B cell (primary cell): Measurements from ENCODE around the gene RASSF8. TPM values are rescaled to one million over a fixed set of nuclear protein-coding genes. Genes with fewer than 3 reads are reported as not detected.

Source experiments
- ATAC-seq: fragments of 200-7000 bp; cut with Tn5 transposase; one replicate; pipeline ENCODE4 v1.10.0; 2021; ENCODE audit warnings: low read depth, mild to moderate bottlenecking, moderate number of reproducible peaks, moderate library complexity
- CTCF ChIA-PET: fragments of 350-600 bp; sonication (Branson Sonifier 250); formaldehyde crosslinking; loops from one replicate; lab custom pipeline; 2021; ENCODE audit warnings: antibody characterized with exemption, inconsistent platforms; lab: Charles Lee
- POLR2A ChIA-PET: fragments of 350-600 bp; sonication (Branson Sonifier 250); formaldehyde crosslinking; loops from one replicate; lab custom pipeline; 2021; ENCODE audit warnings: antibody characterized with exemption; lab: Charles Lee
- DNase-seq: peaks from one replicate; pipeline ENCODE4 v3.0.0; 2013
- H2AFZ ChIP-seq: 2 replicates; pipeline ENCODE4 v1.6.1; 2012; ENCODE audit warnings: mild to moderate bottlenecking, low read depth, low read length; ENCODE audit not compliant: insufficient read depth, poor library complexity, severe bottlenecking
- H3K27ac ChIP-seq, 2 donors: 1 replicate in 1 of 2; 2 replicates in 1 of 2; pipeline ENCODE4 v1.5.1; 2012 to 2013; ENCODE audit warnings: low read length in 2 of 2, mild to moderate bottlenecking in 2 of 2, moderate library complexity in 1 of 2
- H3K27me3 ChIP-seq, 4 experiments: fragments of 200-600 bp in 1 of 4; sonication (generic) in 1 of 4; replicated peaks in 1 of 4; 1 replicate in 2 of 4; 2 replicates in 2 of 4; pipeline versions ENCODE4 v1.6.1 to v1.7.0; 2013 to 2016; ENCODE audit warnings: low read length in 3 of 4, mild to moderate bottlenecking in 2 of 4, mixed read lengths in 1 of 4, moderate library complexity in 1 of 4; ENCODE audit not compliant: insufficient read depth in 4 of 4, control insufficient read depth in 3 of 4; ENCODE audit errors: control extremely low read depth in 1 of 4
- H3K36me3 ChIP-seq, 2 experiments: replicated peaks in 1 of 2; 1 replicate in 1 of 2; 2 replicates in 1 of 2; pipeline versions ENCODE4 v1.6.1 to v1.7.1; 2013; ENCODE audit warnings: low read length in 1 of 2; ENCODE audit not compliant: insufficient read depth in 2 of 2, control insufficient read depth in 1 of 2; ENCODE audit errors: control extremely low read depth in 1 of 2, extremely low read depth in 1 of 2
- H3K4me1 ChIP-seq, 2 donors: fragments of 200-600 bp in 1 of 2; sonication (generic) in 1 of 2; 1 replicate in 1 of 2; 2 replicates in 1 of 2; pipeline versions ENCODE4 v1.5.1 to v1.6.1; 2013 to 2017; ENCODE audit warnings: low read length in 2 of 2; ENCODE audit not compliant: control insufficient read depth in 2 of 2, insufficient read depth in 2 of 2
- H3K4me2 ChIP-seq: replicated peaks from 2 replicates; pipeline ENCODE3; 2012; ENCODE audit warnings: mild to moderate bottlenecking, low read depth, low read length; ENCODE audit not compliant: poor library complexity, severe bottlenecking
- H3K4me3 ChIP-seq, 5 experiments: fragments of 200-600 bp in 1 of 5; sonication (generic) in 1 of 5; 1 replicate in 3 of 5; 2 replicates in 2 of 5; pipeline versions ENCODE4 v1.5.1 to v1.7.0; 2011 to 2016; ENCODE audit warnings: low read length in 4 of 5, mild to moderate bottlenecking in 4 of 5, low read depth in 2 of 5, control low read depth in 1 of 5, moderate library complexity in 1 of 5; ENCODE audit not compliant: insufficient read depth in 1 of 5; ENCODE audit errors: control extremely low read depth in 1 of 5, extremely low read depth in 1 of 5
- H3K79me2 ChIP-seq: fragments of 200-600 bp; sonication (generic); one replicate; pipeline ENCODE4 v1.6.0; 2016; ENCODE audit warnings: low read length; ENCODE audit not compliant: control insufficient read depth, insufficient read depth
- H3K9ac ChIP-seq: fragments of 200-600 bp; sonication (generic); 2 replicates; pipeline ENCODE4 v1.6.1; 2017; ENCODE audit warnings: mild to moderate bottlenecking, low read length, moderate library complexity
- H3K9me3 ChIP-seq, 3 donors: one replicate each; pipeline versions ENCODE4 v1.6.1 to v1.7.1; 2013; ENCODE audit warnings: low read length in 2 of 3; ENCODE audit not compliant: control insufficient read depth in 2 of 3, insufficient read depth in 1 of 3; ENCODE audit errors: control extremely low read depth in 1 of 3
- H4K20me1 ChIP-seq: 2 replicates; pipeline ENCODE4 v1.6.0; 2012; ENCODE audit warnings: mild to moderate bottlenecking, low read length; ENCODE audit not compliant: insufficient read depth, control insufficient read depth, poor library complexity, severe bottlenecking
- H3K27ac Mint-ChIP-seq: one replicate; pipeline ENCODE4 v1.8.0; 2021; ENCODE audit warnings: mixed read lengths
- H3K27me3 Mint-ChIP-seq: one replicate; pipeline ENCODE4 v1.8.0; 2021; ENCODE audit warnings: mixed read lengths
- H3K4me1 Mint-ChIP-seq: one replicate; pipeline ENCODE4 v1.8.0; 2021; ENCODE audit warnings: mixed read lengths
- H3K4me3 Mint-ChIP-seq: one replicate; pipeline ENCODE4 v1.8.0; 2021; ENCODE audit warnings: mixed read lengths
- H3K9me3 Mint-ChIP-seq: one replicate; pipeline ENCODE4 v1.8.0; 2022; ENCODE audit warnings: mixed read lengths; ENCODE audit not compliant: insufficient read depth
- CTCF ChIP-seq: fragments of 200-600 bp; IDR thresholded peaks from one replicate; pipeline ENCODE4 v1.8.0; 2022; ENCODE audit warnings: antibody characterized with exemption, mild to moderate bottlenecking
- EZH2 ChIP-seq: IDR thresholded peaks from 2 replicates; pipeline ENCODE4 v1.6.1; 2012; ENCODE audit warnings: borderline replicate concordance, low read depth, mild to moderate bottlenecking, moderate library complexity, low read length; ENCODE audit not compliant: insufficient read depth, poor library complexity, severe bottlenecking
- WGBS: methylation state at CpG from one replicate; pipeline ENCODE4 v1.1.5; 2013; ENCODE audit warnings: missing lambda C conversion rate; ENCODE audit not compliant: insufficient coverage; 5-methylcytosine and 5-hydroxymethylcytosine counted together
- intact Hi-C: fragments of 100-400 bp; cut with micrococcal nuclease; formaldehyde crosslinking; loops from one replicate; pipeline ENCODE4 v1.10.0; 2022
- polyA plus RNA-seq: library from polyadenylated mRNA; depleted of rRNA; stranded (reverse); fragments of >200 nt; gene quantifications from 2 replicates; pipeline ENCODE4 v1.2.3, GENCODE V29; 2012
- total RNA-seq, 2 donors: library from RNA; stranded (reverse); fragments of 120-200 nt in 1 of 2; gene quantifications; 1 replicate in 1 of 2; 2 replicates in 1 of 2; pipeline versions ENCODE4 v1.2.3 to v1.2.4, GENCODE V29; 2013 to 2022

The RASSF8 gene
- total and polyA plus RNA-seq, 2 donors (not counting 1 experiment from before 2014, with no cell fraction given), result 0.01 to 0.49 TPM

DNA sequence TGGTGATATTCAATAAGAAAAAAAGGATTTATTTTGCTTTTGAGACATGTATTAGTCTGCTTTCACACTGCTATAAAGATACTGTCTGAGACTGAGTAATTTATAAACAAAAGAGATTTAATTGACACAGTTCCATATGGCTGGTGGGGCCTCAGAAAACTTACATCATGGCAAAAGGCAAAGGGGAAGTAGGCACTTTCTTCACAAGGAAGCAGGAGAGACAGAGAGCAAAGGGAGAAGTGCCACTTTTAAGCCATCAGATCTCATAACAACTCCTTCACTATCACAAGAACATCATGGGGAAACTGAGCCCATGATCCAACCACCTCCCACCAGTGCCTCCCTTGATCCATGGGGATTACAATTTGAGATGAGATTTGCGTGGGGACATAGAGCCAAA, 122.4 kb downstream of the RASSF8 start:
- Mint-ChIP-seq H3K27ac (no peak overlapping the region), H3K4me3 (no peak overlapping the region), H3K4me1 (no peaks in the 10 kb centered on the region), H3K9me3 (peaks cover 10% of the 10 kb centered on the region), H3K27me3 (no peaks in the 10 kb centered on the region)
- no peaks in the 10 kb centered on the region for H3K79me2 ChIP-seq
- DNase-seq (no peak), ATAC-seq (no peak)
- 75% methylated on average over 1 of the region's 1 CpG for WGBS
- no peak for TF ChIP-seq EZH2
- no peak for TF ChIP-seq CTCF
- ChIA-PET POLR2A (no interaction called here), CTCF (no interaction called here)
- H3K27ac ChIP-seq, result no peak overlapping the region
- no peaks in the 10 kb centered on the region for H3K36me3 ChIP-seq
- no peak overlapping the region for H3K4me2 ChIP-seq
- H4K20me1 ChIP-seq, result no peaks in the 10 kb centered on the region
- H3K4me3 ChIP-seq, result no peak overlapping the region
- no peak overlapping the region for H3K9ac ChIP-seq
- no peak overlapping the region for H2AFZ ChIP-seq
- no peaks in the 10 kb centered on the region for H3K4me1 ChIP-seq
- peaks cover 0 to 9% (median 0%) of the 10 kb centered on the region in 3 donors for H3K9me3 ChIP-seq
- intact Hi-C loops, result no loop called here
- no peaks in the 10 kb centered on the region for H3K27me3 ChIP-seq

GRCh38 chr12:26086936-26087335, 128.5 kb downstream of the RASSF8 start:
- no peak overlapping the region for H3K27ac Mint-ChIP-seq
- no peak for DNase-seq
- POLR2A ChIA-PET, result no interaction called here

More at GRCh38 chr12:26086936-26087335, 128.5 kb downstream of the RASSF8 start:
- Histone ChIP-seq H2AFZ (no peak overlapping the region), H3K9ac (no peak overlapping the region), H4K20me1 (no peaks in the 10 kb centered on the region), H3K79me2 (no peaks in the 10 kb centered on the region), H3K4me3 (no peak overlapping the region), H3K9me3 (peaks cover 0 to 7% (median 0%) of the 10 kb centered on the region in 3 donors), H3K36me3 (no peaks in the 10 kb centered on the region), H3K4me1 (no peaks in the 10 kb centered on the region), H3K27ac (no peak overlapping the region), H3K27me3 (no peaks in the 10 kb centered on the region), H3K4me2 (no peak overlapping the region)
- no peak for TF ChIP-seq EZH2
- TF ChIP-seq CTCF, result no peak
- no CpG with 5 or more reads among the region's 1 CpG for WGBS
- CTCF ChIA-PET, result no interaction called here
- ATAC-seq, result no peak
- Mint-ChIP-seq H3K4me3 (no peak overlapping the region), H3K4me1 (peaks cover 5% of the 10 kb centered on the region), H3K27me3 (no peaks in the 10 kb centered on the region), H3K9me3 (peaks cover 8% of the 10 kb centered on the region)
- intact Hi-C loops, result no loop called here
